ENCODE measurements around the gene ATP2A1.

Gene ATP2A1

GRCh38 chr16:28834873-28835863, 43.1 kb upstream of the ATP2A1 start:
- CTCF ChIA-PET = no interaction called here
- no peak overlapping the region for H3K27ac ChIP-seq (ENCODE audit: extremely low read depth, low read depth, low read length)
- no peak overlapping the region for H3K4me3 ChIP-seq (ENCODE audit: low read depth, low read length)
- H3K36me3 ChIP-seq (ENCODE audit: control insufficient read depth in 2 of 2, insufficient read depth in 1 of 2, low read length in 2 of 2) = peaks cover 45 to 86% of the 10 kb centered on the region in 2 experiments
- TF ChIP-seq ZNF670 (tag by site-specific recombination; IDR thresholded peaks at IDR 0.05; ENCODE audit: low read depth) (no peak), ZNF274 (IDR thresholded peaks at IDR 0.05; ENCODE audit: low read length) (no peak), ZNF274 (tag by site-specific recombination; IDR thresholded peaks at IDR 0.05; ENCODE audit: borderline replicate concordance) (no peak), ZSCAN4 (tag by site-specific recombination; IDR thresholded peaks at IDR 0.05) (no peak), SETDB1 (IDR thresholded peaks at IDR 0.05; ENCODE audit: insufficient read length, low read length) (no peak), ZSCAN23 (tag by site-specific recombination; IDR thresholded peaks at IDR 0.05) (no peak), ZNF398 (tag by site-specific recombination; IDR thresholded peaks at IDR 0.05) (no peak), ZNF202 (tag by site-specific recombination; IDR thresholded peaks at IDR 0.05; ENCODE audit: borderline replicate concordance) (no peak), ZBTB44 (tag by site-specific recombination; IDR thresholded peaks at IDR 0.05) (no peak), SP3 (tag by site-specific recombination; IDR thresholded peaks at IDR 0.05) (no peak), ELK4 (IDR thresholded peaks at IDR 0.05; ENCODE audit: borderline replicate concordance, low read depth, low read length) (no peak), SCRT1 (tag by site-specific recombination; IDR thresholded peaks at IDR 0.05; ENCODE audit: borderline replicate concordance) (no peak), ZBTB48 (tag by site-specific recombination; IDR thresholded peaks at IDR 0.05) (no peak), KLF9 (tag by site-specific recombination; IDR thresholded peaks at IDR 0.05; ENCODE audit: low read depth) (no peak), ZNF221 (tag by site-specific recombination; IDR thresholded peaks at IDR 0.05; ENCODE audit: borderline replicate concordance) (no peak), ZNF518A (tag by site-specific recombination; conservative IDR thresholded peaks at IDR 0.05; ENCODE audit: low read depth) (no peak), ZNF423 (tag by site-specific recombination; IDR thresholded peaks at IDR 0.05) (no peak), YY1 (tag by site-specific recombination; IDR thresholded peaks at IDR 0.05) (no peak), ZNF488 (tag by site-specific recombination; IDR thresholded peaks at IDR 0.05) (no peak), RBAK (tag by site-specific recombination; IDR thresholded peaks at IDR 0.05) (no peak)
- H3K4me1 ChIP-seq (ENCODE audit: control insufficient read depth, insufficient read depth, low read length) = no peaks in the 10 kb centered on the region
- no peaks in the 10 kb centered on the region for H3K9me3 ChIP-seq (ENCODE audit: control insufficient read depth, insufficient read depth, low read depth, low read length)
- POLR2A ChIA-PET = interaction anchor here (1.5 kb wide), 1 partner anchor 10 kb away, joined by 8 read pairs; no protein-coding TSS in a partner anchor
